Measurements from ENCODE around the gene NUAK1. TPM values are rescaled to one million over a fixed set of nuclear protein-coding genes. Genes with fewer than 3 reads are reported as not detected.
A peak's percentile ranks its signal among the peaks of the same experiment; 100 is the strongest.

Gene NUAK1
- total RNA-seq, 2 donors from 2014 or later: 14.0 to 16.8 TPM

DNA sequence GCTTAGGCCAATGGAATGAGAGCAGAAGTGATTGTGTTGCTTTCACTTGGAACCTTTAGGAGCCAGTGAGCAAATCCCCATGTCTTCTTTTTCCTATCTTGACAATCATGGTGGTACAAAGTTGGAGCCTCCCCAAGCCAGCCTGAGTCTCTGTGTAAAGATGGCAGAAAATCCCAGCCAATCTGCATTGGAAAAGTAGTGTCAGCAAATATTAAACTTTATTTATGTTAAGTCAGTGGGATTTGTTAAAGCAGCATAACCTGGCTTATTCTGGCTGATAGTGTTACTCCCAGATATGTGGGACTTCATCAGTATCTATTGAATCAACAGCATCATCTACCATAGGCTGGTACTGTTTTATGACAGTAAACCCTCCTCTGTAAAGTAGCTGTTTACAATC is 2.2 kb upstream of the NUAK1 start:
- Histone ChIP-seq H3K4me1 (ENCODE audit: control insufficient read depth, insufficient read depth, low read length) (peaks cover 5% of the 10 kb centered on the region), H3K9ac (ENCODE audit: extremely low read depth, low read length, poor library complexity, severe bottlenecking) (no peak overlapping the region), H3K9me3 (ENCODE audit: control insufficient read depth, low read length) (no peaks in the 10 kb centered on the region), H3K27me3 (ENCODE audit: control insufficient read depth, insufficient read depth, low read length, poor library complexity, severe bottlenecking) (no peaks in the 10 kb centered on the region), H3K4me3 (ENCODE audit: low read length) (peak overlapping the region; percentile 98), H3K36me3 (ENCODE audit: control insufficient read depth, insufficient read depth, low read length) (no peaks in the 10 kb centered on the region), H3K27ac (ENCODE audit: low read depth, low read length) (no peak overlapping the region)
- peak overlapping the region; percentile 78 for H3K4me3 Mint-ChIP-seq
- H3K27ac Mint-ChIP-seq: no peak overlapping the region
- no peaks in the 10 kb centered on the region for H3K36me3 Mint-ChIP-seq (ENCODE audit: low read depth)
- H3K27me3 Mint-ChIP-seq (ENCODE audit: insufficient read depth): peaks cover 2% of the 10 kb centered on the region
- H3K4me1 Mint-ChIP-seq: peaks cover 56% of the 10 kb centered on the region
- peak; percentile 44 for DNase-seq
- TF ChIP-seq, protein P1, sequence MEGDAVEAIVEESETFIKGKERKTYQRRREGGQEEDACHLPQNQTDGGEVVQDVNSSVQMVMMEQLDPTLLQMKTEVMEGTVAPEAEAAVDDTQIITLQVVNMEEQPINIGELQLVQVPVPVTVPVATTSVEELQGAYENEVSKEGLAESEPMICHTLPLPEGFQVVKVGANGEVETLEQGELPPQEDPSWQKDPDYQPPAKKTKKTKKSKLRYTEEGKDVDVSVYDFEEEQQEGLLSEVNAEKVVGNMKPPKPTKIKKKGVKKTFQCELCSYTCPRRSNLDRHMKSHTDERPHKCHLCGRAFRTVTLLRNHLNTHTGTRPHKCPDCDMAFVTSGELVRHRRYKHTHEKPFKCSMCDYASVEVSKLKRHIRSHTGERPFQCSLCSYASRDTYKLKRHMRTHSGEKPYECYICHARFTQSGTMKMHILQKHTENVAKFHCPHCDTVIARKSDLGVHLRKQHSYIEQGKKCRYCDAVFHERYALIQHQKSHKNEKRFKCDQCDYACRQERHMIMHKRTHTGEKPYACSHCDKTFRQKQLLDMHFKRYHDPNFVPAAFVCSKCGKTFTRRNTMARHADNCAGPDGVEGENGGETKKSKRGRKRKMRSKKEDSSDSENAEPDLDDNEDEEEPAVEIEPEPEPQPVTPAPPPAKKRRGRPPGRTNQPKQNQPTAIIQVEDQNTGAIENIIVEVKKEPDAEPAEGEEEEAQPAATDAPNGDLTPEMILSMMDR (conservative IDR thresholded peaks at IDR 0.05): no peak
- no peaks in the 10 kb centered on the region for H3K9me3 Mint-ChIP-seq

DNA sequence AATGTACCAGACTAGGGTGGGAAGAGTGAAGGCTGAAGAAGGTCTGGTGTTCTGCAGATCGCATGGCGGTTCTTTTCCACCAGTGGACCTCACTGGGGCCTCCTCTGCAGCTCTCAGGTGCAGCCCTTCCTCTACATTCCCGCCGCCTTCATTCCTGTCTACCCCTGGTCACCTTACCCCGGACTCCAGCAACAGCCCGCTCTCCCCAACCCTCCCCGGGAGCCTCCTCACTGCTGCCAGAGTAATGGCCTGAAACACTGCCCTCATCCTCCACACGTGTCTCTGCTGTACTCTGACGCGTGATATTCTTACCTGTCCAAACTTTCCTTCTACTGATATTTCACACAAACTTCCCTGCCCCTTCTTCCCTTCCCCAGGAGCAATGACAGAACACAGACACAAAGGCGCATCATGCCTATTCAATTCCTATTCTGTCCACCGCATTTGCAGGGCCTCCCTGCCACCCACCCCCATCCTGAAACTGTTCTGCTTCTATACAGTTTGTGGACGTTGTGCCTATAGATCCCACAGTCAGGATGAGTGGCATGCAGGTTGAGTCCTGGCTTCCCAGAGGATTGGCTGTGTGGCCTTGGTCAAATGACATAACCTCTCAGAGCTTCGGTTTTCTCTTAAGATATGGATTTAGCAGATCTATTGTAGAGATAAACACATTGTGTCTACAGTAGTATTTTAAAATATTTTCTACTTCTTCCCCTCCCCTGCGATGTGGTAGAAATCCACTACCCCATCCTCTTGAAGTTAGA is 1.7 kb upstream of the NUAK1 start:
- TF ChIP-seq, protein P1 (conservative IDR thresholded peaks at IDR 0.05): no peak
- 18 to 25% methylated on average over 8 to 14 of the region's 15 CpGs for WGBS, 2 experiments (ENCODE audit: insufficient coverage in 1 of 2, insufficient read length in 1 of 2)
- peak; percentile 74 for DNase-seq
- Mint-ChIP-seq H3K4me3 (peak overlapping the region; percentile 78), H3K36me3 (ENCODE audit: low read depth) (no peaks in the 10 kb centered on the region), H3K9me3 (no peaks in the 10 kb centered on the region), H3K27me3 (ENCODE audit: insufficient read depth) (peaks cover 2% of the 10 kb centered on the region), H3K27ac (peak overlapping the region; percentile 93), H3K4me1 (peaks cover 55% of the 10 kb centered on the region)
- peak overlapping the region; percentile 97 for H3K27ac ChIP-seq (ENCODE audit: low read depth, low read length)
- peaks cover 7% of the 10 kb centered on the region for H3K4me1 ChIP-seq (ENCODE audit: control insufficient read depth, insufficient read depth, low read length)
- peak overlapping the region; percentile 98 for H3K4me3 ChIP-seq (ENCODE audit: low read length)
- H3K36me3 ChIP-seq (ENCODE audit: control insufficient read depth, insufficient read depth, low read length): peaks cover 4% of the 10 kb centered on the region
- H3K9ac ChIP-seq (ENCODE audit: extremely low read depth, low read length, poor library complexity, severe bottlenecking): peak overlapping the region; percentile 93
- H3K9me3 ChIP-seq (ENCODE audit: control insufficient read depth, low read length): no peaks in the 10 kb centered on the region
- no peaks in the 10 kb centered on the region for H3K27me3 ChIP-seq (ENCODE audit: control insufficient read depth, insufficient read depth, low read length, poor library complexity, severe bottlenecking)

DNA sequence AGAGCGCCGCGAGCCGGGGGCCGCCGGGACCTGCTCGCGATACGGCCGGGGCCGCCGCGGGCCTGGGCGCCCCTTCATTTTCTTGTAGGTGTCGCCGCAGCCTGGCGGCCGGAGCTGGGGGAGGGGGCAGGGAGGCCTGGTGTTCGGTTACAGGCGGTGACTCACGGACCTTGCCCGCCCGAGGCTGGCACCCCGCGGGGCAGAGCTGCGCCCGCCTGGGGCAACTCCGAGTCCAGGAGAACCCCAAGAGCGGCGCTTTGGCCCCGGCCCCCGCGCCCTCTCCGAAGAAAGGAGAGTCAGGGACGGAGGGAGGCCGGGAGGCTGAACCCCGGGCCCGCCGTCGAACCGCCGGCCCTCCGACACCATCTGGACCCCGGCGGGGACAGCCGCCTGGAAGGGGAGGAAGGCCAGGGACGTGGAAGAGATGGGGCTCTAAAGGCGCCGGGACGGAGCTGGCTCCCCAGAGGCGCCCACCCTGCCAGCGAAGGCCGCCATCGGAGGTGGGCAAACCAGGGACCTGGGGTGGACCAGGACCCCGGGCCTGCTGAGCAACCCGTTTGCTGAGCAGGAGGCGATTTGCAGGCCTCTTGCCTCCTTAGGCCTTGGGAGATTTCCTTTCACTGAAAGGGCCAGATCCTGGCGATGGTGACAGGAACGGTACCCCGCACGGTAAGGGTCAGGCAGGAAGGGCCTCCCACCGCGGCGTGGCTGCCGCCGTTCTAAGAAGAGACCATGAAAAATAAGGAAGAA is 843 bp upstream of the NUAK1 start:
- TF ChIP-seq, protein P1 (conservative IDR thresholded peaks at IDR 0.05): no peak
- peak; percentile 98 for DNase-seq
- WGBS, 2 experiments (ENCODE audit: insufficient coverage in 1 of 2, insufficient read length in 1 of 2): 0% methylated on average over 5 to 66 of the region's 66 CpGs

More for the DNA sequence above, 843 bp upstream of the NUAK1 start:
- Mint-ChIP-seq H3K9me3 (no peaks in the 10 kb centered on the region), H3K36me3 (ENCODE audit: low read depth) (no peaks in the 10 kb centered on the region), H3K4me1 (peaks cover 56% of the 10 kb centered on the region), H3K27ac (peak overlapping the region; percentile 93), H3K27me3 (ENCODE audit: insufficient read depth) (peaks cover 2% of the 10 kb centered on the region), H3K4me3 (peak overlapping the region; percentile 78)
- peaks cover 8% of the 10 kb centered on the region for H3K4me1 ChIP-seq (ENCODE audit: control insufficient read depth, insufficient read depth, low read length)
- H3K9me3 ChIP-seq (ENCODE audit: control insufficient read depth, low read length): no peaks in the 10 kb centered on the region
- H3K27ac ChIP-seq (ENCODE audit: low read depth, low read length): peak overlapping the region; percentile 97
- H3K36me3 ChIP-seq (ENCODE audit: control insufficient read depth, insufficient read depth, low read length): peaks cover 7% of the 10 kb centered on the region
- H3K9ac ChIP-seq (ENCODE audit: extremely low read depth, low read length, poor library complexity, severe bottlenecking): peak overlapping the region; percentile 93
- peak overlapping the region; percentile 98 for H3K4me3 ChIP-seq (ENCODE audit: low read length)
- H3K27me3 ChIP-seq (ENCODE audit: control insufficient read depth, insufficient read depth, low read length, poor library complexity, severe bottlenecking): no peaks in the 10 kb centered on the region

All from endodermal cell (in vitro differentiated cells).